GM18505 (cell line): ENCODE measurements around the gene F10.

Source experiments
- ATAC-seq: cut with Tn5 transposase; IDR thresholded peaks from one replicate; pipeline ENCODE4 v1.9.1; 2021; ENCODE audit not compliant: unreplicated experiment
- POLR2A ChIP-seq: IDR thresholded peaks from 4 replicates; pipeline ENCODE4 v1.6.1; 2011; ENCODE audit warnings: borderline replicate concordance; ENCODE audit not compliant: insufficient read depth, insufficient read length; ENCODE audit errors: extremely low read depth

The F10 gene

DNA sequence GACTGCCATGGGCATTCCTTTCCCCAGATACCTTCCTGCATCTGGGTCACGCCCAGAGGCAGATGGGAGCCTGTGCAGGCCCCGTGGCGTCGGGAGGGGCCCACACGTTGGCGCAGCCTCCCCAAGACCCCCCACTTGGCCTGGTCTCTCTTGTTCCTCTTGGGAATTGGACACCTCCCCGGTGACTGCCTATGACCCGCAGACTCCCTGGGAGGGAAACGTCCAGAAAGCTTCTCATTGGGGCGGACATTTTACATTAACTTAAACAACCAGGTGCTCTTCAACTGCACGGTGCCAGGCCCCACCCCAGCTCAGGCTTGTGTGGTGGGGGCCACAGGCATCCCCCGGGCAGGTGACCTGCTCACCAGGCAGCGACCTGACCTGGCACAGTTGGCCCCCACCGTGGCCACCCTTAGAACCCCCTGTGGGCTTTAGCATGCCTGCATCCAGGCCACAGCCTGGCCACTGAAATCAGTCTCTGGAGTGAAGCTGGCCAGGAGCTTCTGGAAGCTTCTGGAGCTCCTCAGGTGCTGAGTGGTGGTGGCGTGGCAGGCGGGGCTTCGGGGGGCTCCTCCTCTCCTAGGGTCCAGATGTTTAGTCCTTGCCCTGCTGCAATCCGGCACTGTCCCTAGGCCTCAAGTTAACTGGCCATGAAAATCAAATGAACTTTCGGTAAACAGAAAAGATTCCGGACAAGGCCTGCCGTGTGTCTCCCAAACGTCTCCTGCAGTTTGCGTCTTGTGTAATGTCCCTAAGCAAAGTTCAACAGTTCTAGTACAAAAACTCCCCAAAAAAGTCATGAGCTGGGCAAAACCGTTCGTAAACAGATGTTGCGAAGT lies 27.3 kb downstream of the F10 start:
- no peak for ATAC-seq
- no peak for TF ChIP-seq POLR2A

DNA sequence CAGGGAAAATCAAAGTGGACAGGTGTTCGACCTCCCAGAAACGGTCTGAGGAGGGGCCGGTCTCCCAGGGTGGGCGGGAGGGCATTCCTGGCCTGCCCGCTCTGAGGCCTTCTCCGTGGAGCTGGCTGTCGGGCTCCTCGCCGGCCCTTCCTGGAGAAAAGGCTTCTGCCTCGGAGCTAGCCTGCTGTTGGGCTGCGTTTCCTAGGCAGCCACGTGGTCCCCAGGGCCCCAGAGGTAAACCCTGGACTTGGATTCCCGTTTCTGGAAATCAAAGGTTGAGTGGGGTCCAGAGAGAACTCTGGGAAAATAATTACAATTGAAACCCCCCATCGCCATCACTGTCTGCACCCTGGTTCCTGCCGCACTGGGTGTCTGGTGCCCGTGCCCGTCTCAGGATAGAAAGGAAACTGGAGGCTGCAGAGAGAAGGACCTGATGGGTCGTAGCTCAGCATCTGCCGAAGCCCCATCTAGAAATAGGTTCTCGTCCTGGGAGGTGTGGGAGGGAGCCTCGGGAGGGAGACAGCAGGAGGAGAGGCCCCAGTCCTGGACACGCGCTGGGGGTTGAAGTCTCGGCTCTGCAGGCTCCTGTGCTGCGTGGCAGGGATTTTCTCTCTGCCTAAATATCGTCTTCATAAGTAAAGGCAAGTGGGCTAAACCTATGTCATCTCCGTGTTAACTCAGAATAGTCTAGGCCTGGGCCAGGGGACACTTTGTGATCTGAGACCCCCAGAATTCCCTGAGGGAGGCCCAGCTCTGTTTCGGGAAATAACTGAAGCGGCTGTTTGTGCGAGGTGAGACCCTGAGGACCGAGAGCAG lies 28.2 kb downstream of the F10 start:
- no peak for ATAC-seq
- TF ChIP-seq POLR2A = no peak

DNA sequence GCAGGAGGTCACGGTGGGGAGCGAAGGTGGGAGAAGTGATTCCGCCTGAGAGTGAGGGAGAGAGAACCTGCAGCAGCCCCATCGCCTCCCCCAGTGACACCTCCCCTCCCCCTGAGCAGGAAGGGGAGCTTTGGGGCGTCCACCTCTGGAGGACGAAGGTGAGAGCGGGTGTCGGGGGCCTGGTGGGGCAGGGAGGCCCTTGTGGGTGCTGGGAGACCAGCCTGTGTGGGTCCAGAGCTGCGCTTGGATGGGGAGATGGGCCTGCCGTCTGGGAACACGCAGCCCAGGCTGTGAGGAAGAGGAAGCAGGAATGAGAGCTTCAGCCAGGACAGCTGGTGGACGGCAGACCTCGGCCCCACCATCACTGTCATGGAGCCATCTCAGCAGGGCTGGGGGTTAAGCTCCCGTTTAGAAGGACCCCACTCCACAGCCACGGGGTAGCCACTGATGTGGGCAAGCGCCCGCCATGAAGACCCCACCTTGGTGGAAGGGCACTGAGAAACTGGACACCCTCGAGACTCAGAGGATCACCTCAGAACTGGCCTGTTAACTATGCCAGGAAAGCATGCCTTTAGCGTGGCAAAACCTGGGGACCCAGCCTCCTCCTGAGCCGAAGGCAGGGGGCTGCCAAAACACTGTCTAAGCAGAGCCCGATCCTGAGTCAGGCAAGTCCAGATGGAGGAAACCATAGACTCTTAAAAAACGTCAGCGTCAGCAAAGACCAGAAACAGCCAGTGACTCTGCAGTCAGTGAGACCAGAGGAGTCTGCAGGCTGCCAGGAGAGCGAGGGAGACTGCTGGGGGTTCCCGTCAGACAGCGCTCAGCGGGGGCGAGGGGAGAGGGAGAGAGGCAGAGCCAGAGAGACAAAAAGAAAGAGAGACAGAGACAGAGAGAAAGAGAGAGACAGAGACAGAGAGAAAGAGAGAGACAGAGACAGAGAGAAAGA lies 29.4 kb downstream of the F10 start:
- no peak for ATAC-seq
- TF ChIP-seq POLR2A = no peak

DNA sequence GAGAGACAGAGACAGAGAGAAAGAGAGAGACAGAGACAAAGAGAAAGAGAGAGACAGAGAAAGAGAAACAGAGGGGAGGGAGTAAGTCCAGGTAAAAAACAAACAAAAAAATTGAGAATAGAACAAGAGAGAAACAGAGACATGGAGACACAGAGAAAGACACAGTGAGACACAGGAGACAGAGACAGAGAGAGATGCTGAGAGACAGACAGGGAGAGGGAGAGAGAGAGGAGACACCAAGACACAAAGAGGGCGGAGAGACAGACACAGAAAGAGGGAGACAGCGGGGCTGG lies 30.0 kb downstream of the F10 start:
- no peak for ATAC-seq
- TF ChIP-seq POLR2A = no peak

DNA sequence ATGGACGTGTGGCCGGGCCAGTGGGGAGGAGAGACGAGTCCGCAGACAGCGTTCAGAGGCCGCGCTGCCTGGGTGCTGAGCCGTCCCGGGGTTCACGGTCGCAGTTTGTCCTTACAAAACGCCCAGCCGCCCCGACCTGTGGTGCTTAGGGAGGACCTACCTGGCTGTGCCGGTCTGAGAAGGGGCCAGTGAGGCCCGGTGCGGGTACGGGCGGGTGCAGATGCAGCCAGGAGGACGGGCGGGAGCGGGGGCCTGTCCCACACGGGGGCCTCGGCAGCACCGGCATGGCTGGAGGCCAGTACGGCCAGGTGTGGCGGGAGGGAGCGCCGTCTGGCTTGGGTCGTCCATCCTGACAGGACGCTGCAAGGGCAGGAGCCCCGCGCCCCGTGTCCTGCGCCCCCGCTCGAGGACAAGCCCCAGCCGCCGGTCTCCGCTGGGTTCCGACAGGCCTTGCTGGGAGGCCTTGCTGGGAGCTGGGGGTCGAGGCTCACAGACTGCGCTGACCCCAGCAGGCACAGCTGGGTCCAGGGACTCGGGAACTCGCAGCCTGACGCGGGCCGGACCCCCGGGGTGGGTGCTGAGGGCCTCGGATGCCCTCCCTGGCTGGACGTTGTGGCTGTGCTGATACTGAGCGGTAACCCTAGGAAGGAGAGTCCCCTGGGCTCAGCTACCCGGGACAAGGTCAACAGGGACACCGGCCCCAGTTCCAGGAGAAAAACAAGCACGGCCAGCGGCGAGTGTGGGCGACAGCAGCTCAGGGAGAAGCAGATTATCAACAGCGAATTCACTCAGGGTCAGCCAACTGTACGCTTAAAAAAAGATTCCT lies 30.6 kb downstream of the F10 start:
- no peak for TF ChIP-seq POLR2A
- peak; percentile 16 for ATAC-seq

DNA sequence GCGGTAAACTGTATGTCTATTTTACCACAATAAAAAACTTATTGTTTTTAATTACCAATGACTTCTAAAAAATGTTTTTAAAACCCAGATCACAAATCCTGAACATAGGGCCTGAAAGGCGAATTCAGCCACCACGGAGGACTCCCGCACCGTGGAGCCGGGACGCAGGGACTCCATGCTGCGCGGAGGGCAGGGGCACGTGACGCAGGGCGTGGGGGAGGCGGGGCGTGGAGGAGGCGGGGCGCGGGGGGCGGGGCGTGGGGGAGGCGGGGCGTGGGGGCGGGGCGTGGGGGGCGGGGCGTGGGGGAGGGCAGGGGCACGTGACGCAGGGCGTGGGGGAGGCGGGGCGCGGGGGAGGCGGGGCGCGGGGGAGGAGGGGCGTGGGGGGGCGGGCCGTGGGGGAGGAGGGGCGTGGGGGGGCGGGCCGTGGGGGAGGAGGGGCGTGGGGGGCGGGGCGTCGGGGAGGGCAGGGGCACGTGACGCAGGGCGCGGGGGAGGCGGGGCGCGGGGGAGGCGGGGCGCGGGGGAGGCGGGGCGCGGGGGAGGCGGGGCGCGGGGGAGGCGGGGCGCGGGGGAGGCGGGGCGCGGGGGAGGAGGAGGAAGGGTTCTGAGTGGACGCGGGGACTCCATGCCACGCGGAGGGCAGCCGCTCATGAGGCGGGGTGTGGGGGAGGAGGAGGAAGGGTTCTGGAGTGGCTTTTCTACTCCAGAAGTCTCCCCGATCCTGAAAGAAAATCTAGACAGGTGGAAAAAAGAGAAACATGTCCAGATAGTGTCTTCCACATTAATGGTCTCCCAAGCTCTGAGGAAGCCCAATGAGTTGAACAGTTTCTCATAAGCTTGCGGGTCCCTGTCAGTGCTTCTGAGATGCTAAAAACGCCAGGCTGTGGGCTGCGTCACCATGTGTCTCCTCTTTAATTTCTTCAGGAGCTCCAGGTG lies 31.5 kb downstream of the F10 start:
- peak; percentile 55 for ATAC-seq
- TF ChIP-seq POLR2A = peak; percentile 46

DNA sequence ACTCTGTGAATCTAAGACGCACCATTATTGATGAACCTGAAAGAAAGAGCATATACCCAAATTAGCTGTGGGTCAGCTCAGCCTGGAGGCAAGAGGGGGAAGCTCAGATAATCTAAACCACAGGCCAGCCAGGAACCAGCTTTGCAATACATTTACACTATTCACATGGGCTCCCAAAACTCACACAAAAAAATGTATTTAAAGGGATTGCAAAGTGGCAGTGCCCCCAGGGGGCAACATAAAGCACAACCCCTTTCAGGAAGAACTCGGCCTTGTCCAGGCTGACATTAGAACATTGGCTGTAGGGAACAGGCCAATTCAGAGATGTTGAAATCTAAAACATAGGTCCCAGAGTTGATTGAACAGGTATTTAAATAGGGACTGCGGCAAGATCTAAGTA lies 32.6 kb downstream of the F10 start:
- no peak for TF ChIP-seq POLR2A
- ATAC-seq = no peak

DNA sequence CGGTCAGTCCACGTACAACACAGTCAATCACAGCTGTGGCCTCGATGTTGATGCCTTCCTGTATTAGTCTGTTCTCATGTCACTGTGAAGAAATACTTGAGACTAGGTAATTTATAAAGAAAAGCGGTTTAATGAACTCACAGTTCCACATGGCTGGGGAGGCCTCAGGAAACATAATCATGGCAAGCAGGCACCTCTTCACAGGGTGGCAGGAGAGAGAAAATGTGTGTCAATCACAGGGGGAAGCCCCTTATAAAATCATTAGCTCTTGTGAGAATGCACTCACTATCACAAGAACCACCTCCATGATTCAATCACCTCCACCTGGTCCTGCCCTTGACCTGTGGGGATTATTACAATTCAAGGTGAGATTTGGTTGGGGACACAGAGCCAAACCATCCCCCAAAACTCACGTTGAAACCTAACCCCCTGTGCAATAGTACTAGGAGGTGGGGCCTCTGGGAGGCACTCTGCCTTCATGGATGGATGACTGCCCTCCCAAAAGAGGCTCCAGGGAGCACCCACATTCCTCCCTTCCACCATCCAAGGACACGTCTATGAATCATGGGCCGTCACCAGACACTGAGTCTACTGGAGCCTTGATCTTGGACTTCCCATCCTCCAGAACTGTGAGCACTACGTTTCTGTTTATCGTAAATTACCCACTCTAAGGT lies 33.5 kb downstream of the F10 start:
- TF ChIP-seq POLR2A = no peak
- ATAC-seq = no peak

DNA sequence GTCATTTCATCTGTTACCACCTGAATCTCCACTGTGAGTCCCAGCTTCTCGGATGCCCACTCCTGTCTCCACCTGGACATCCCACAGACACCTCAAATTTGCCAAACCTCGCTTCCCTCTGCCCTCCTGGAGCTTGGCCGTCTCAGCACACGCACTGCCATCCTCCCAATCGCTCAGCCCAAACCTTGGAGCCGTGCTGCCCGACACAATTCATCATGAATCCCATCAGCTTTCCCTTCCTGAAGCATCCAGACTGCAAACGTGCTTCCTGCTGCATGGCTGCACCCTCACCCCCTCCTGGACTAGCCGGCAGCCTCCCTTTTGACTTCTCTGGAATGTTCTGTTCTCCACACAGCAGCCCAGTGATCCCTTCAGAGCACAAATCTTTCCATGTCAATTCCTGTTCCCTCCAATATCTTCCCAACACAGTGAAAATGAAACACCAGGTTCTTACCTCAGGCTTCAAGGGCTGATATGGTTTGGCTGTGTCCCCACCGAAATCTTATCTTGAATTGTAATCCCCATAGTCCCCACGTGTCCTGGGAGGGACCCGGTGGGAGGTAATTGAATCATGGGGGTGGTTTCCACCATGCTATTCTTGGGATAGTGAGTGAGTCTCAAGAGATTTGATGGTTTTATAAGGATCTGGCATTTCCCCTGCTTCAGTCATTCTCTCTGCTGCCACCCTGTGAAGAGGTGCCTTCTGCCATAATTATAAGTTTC lies 34.8 kb downstream of the F10 start:
- no peak for ATAC-seq
- no peak for TF ChIP-seq POLR2A

DNA sequence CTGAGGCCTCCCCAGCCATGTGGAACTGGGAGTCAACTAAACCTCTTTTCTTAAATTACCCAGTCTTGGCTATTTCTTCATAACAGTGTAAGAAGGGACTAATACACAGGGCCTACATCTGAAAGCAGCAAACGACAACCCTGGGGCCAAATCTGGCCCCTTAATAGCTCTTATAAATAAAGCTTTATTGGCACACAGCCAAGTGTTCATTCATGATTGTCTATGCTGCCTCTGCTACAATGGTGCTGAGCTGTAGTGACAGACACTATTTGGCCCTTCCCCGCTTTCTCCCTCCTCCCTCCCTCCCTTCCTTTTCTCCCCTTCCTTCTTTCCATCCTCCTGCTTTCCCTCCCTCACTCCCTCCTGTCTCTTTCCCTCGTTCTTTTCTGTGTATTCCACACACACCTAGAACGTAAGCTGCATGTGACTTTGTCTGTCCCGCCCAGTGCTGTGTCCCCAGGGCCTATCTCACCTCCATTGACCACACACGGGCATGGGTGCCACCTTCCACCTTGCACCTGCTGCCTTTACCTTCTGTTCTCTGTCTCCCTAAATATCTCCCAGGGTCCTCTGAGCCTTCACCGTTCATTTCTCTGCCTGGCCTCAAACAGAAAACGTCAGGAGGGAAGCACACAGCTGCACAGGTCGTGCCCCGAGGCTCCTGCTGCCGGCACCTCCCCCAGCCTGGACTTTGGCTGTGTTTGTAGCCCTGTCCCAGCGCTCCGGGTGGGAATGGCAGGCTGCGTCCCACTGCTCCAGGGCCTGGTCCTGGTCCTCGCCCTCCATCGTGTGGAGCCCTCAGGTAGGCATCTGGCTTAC lies 35.5 kb downstream of the F10 start, which contains the start of gene PROZ:
TSS of gene PROZ (plus strand) at position 720 of the 819 bp plus-strand sequence. CDS start at position 733, 13 bp downstream.
- no peak for ATAC-seq
- no peak for TF ChIP-seq POLR2A
